ENCODE results near the gene TFF3.
"Not testable (repeated sequence)": the region's sequence is repeated elsewhere in the genome, so short reads cannot be mapped to it uniquely, and the experiment has no call there.

The TFF3 gene

DNA sequence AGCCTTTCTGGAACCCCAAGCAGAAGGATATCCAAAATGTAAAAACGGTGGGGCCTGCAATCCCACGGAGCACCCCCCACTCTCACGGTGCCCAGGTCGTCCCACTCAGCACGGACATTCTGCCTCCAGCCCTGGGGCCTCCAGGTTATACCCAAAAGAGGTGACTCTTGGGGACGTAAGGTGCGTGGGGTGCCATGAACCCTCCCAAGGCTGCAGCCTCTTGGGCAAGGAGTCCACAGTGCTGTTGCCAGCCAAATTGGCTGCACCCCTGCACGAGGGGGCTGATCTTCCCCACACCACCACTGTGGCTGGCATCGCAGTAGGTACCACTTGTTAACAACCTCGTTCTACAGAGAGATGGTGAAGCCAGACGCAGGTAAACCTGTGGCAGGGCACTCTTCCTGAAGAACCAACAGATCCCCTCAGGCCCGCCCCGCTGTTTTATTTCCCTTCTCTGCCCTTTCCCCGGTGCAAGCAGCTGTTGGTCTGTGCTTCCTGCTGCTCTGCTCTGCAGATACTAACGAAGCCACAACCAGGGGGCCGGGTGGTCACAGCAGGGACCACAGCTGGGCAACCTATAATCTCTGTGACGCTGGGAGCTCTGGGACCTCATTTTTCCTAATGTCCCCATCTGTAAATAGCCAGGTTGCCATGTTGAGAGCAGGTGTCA is 8.7 kb downstream of the TFF3 start:
- no peak for DNase-seq (ENCODE audit: low read depth in 2 of 2, low spot score in 1 of 2)

DNA sequence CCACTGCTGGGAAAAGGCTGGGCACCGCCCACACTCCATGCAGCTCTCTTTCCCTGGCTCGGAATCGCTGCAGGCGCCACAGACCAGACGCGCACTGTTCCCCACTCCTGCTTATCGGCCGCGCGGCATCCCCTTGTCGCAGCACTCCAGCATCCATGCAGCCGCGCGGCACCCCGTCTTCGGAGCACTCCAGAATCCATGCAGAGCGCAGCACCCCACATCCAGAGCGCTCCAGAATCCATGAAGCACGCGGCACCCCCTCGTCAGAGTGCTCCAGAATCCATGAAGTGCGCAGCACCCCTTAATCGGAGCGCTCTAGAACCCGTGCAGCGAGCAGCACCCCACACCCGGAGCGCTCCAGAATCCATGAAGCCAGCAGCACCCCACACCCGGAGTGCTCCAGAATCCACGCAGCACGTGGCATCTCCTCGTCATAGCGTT is 9.5 kb downstream of the TFF3 start:
- peak in 1 of 2 donors; percentile 1 for DNase-seq (ENCODE audit: low read depth in 2 of 2, low spot score in 1 of 2)

- no peak for DNase-seq (ENCODE audit: low read depth in 2 of 2, low spot score in 1 of 2)
Measured at GRCh38 chr21:42304556-42305454, 10.4 kb downstream of the TFF3 start.

DNA sequence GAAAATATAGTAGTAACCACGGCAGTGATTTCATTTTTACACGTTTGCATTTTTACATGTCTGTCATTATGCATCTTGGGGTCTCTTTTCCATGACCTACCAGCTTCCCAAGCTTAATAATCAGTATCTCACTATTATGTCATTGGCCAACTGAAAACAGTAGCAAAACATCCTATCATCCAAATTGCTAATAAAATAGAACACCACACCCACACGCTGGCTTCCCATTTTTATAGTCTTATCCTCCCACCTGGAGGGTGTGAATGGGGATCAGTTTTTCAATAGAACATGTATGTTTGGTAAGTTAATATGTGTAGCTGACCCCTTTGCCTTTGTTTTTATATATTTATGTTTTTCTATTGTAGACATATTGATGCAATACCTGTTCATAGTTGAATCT is 11.8 kb downstream of the TFF3 start:
- DNase-seq (ENCODE audit: low read depth in 2 of 2, low spot score in 1 of 2): no peak

DNA sequence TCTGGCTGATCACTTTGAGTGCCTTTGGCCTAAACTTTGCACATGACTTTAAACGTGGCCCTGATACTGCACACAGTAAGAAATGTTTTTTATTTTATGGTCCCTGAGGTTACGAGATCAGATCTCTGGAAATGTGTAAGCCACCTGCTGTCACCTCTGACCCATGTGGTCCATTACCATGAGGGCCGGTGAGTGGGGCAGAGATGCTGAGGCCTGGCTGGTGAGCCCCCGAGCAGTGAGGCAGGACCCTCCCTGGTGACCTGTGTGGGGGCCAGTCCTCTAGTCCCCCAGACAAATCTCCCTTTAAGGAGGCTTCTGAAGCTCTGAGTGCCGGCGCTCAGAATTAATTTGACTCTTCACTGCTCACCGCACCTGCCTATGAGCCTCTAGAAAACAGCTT is 12.4 kb downstream of the TFF3 start:
- DNase-seq (ENCODE audit: low read depth in 2 of 2, low spot score in 1 of 2): no peak

DNA sequence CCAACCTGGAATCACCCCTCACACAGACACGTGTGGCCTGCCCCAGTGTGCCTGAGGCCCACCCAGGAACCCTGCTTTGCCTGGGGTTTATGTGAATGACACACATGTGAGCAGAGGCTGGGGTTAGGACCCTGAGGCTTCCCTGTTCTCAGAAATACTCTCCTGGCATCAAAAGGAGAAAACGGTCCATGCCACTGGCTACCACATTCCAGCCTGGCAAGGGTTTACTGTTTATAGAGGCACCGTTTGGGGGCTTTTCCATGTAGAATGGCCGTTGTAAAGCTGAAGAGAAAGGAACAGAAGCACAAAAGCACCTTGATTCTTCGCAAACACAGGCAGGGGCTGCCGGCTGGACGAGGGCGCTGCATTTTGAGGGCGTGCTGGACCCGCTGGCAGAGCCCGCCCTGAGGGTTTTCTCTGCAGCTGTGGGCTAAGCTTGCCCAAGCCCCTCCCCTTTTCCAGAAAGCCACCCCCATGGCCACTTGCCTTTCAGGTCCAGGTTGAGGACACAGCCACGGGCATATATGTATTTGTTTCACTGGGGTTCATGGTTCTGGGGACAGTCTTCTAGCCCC is 13.0 kb downstream of the TFF3 start:
- no peak for DNase-seq (ENCODE audit: low read depth in 2 of 2, low spot score in 1 of 2)

DNA sequence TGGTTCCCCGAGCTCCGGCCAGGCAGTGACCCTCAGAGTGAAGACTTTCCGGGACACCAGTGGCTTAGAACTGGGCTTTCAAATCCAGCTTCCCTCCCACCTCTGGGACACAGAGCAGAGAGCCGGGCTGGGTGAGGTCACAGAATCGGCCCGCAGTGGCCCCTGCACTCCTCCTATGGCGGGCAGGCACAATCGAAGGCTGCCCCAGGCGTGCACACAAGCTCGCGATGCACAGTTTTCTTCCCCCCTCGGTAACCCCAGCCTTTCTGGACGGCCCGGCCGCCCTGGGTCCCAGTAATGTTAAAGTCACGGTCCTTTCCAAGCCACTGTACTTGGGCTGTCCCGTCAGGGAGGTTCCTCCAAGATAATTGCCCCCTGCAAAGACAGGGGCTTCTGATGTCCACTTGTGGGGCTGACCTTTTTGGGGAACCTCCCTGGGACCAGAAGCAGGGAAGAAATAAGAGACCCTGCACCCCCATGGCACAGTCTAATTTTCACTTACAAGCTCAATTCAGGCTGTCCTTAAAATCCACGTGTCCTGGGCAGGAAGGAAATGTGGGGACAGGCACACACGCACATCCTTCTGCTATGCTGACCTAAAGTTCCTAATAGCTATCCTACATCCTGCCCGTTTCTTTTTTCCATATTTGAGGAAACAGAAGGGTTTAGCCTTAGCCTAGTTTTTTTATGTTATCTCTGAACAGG is 13.7 kb downstream of the TFF3 start:
- DNase-seq (ENCODE audit: low read depth in 2 of 2, low spot score in 1 of 2): no peak

- DNase-seq (ENCODE audit: low read depth in 2 of 2, low spot score in 1 of 2): no peak
Measured at GRCh38 chr21:42300956-42301355, 14.3 kb downstream of the TFF3 start.

GRCh38 chr21:42300045-42300583 is 15.1 kb downstream of the TFF3 start:
- no peak for DNase-seq (ENCODE audit: low read depth in 2 of 2, low spot score in 1 of 2)

- no peak for DNase-seq (ENCODE audit: low read depth in 2 of 2, low spot score in 1 of 2)
Measured at GRCh38 chr21:42299324-42300044, 15.7 kb downstream of the TFF3 start.

GRCh38 chr21:42298657-42299056 is 16.6 kb downstream of the TFF3 start:
- DNase-seq (ENCODE audit: low read depth in 2 of 2, low spot score in 1 of 2): no peak

GRCh38 chr21:42298237-42298636 is 17.0 kb downstream of the TFF3 start:
- DNase-seq (ENCODE audit: low read depth in 2 of 2, low spot score in 1 of 2): no peak

GRCh38 chr21:42297377-42297776 is 17.8 kb downstream of the TFF3 start:
- DNase-seq (ENCODE audit: low read depth in 2 of 2, low spot score in 1 of 2): no peak

DNA sequence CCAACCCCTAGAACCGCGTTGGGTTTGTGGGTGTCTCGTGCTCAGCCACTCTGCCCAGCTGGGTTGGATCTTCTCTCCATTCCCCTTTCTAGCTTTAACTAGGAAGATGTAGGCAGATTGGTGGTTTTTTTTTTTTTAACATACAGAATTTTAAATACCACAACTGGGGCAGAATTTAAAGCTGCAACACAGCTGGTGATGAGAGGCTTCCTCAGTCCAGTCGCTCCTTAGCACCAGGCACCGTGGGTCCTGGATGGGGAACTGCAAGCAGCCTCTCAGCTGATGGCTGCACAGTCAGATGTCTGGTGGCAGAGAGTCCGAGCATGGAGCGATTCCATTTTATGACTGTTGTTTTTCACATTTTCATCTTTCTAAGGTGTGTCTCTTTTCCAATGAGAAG is 18.7 kb downstream of the TFF3 start:
- no peak for DNase-seq (ENCODE audit: low read depth in 2 of 2, low spot score in 1 of 2)

- DNase-seq (ENCODE audit: low read depth in 2 of 2, low spot score in 1 of 2): no peak
Measured at GRCh38 chr21:42295845-42296244, 19.4 kb downstream of the TFF3 start.

- DNase-seq (ENCODE audit: low read depth in 2 of 2, low spot score in 1 of 2): no peak
Measured at GRCh38 chr21:42294273-42294880, 20.8 kb downstream of the TFF3 start.

GRCh38 chr21:42293649-42294272 is 21.4 kb downstream of the TFF3 start:
- DNase-seq (ENCODE audit: low read depth in 2 of 2, low spot score in 1 of 2): no peak

GRCh38 chr21:42292563-42293142 is 22.6 kb downstream of the TFF3 start:
- not testable (repeated sequence) for DNase-seq (ENCODE audit: low read depth in 2 of 2, low spot score in 1 of 2)
